Measurements from ENCODE around the gene MED12L. TPM values are rescaled to one million over a fixed set of nuclear protein-coding genes. Genes with fewer than 3 reads are reported as not detected.

Gene MED12L
- total RNA-seq, 1 experiment from 2014 or later: 6.4 TPM

DNA sequence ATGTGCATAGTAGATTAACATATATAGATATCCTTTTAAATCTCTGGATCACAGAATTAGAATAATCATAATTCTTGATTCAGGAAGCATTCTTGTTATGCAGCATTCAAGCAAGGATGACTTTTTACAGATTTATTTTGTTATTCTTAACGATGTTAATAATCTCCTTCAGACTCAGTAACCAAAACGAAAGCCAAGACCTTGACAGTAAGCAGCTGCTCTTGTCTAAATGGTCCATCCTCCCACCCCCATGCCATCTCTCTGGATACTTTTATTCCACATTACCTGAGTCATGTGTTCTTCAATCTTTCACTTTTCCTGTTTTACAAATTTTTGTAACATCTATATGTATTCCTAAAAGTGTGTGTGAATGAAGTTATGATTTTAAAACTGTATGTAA lies 150.9 kb downstream of the MED12L start:
- DNase-seq (ENCODE audit: low read depth, low spot score) (no peak), ATAC-seq (no peak)
- no peaks in the 10 kb centered on the region for H3K4me1 ChIP-seq (ENCODE audit: control insufficient read depth in 1 of 2, insufficient read depth in 2 of 2, low read length in 2 of 2)
- H3K4me3 ChIP-seq (replicated peaks in 1 of 2; ENCODE audit: low read depth in 1 of 2, low read length in 2 of 2): no peak overlapping the region
- H3K79me2 ChIP-seq (ENCODE audit: insufficient read depth, low read length): no peaks in the 10 kb centered on the region
- no peak overlapping the region for H2AFZ ChIP-seq (ENCODE audit: low read depth, low read length, poor library complexity, severe bottlenecking)
- ChIA-PET CTCF (no interaction called here), POLR2A (no interaction called here), RAD21 (ENCODE audit: low non-redundant PET in 1 of 2, low total read pairs in 2 of 2, uncharacterized antibody in 2 of 2, unreplicated experiment in 2 of 2) (no interaction called here)
- H3K36me3 ChIP-seq (ENCODE audit: control insufficient read depth in 1 of 2, insufficient read depth in 2 of 2, low read length in 2 of 2): no peaks in the 10 kb centered on the region
- H3K9ac ChIP-seq (ENCODE audit: low read length): no peak overlapping the region
- H3K9me3 ChIP-seq (ENCODE audit: control insufficient read depth in 1 of 2, insufficient read depth in 1 of 2, low read depth in 1 of 2, low read length in 2 of 2): no peaks in the 10 kb centered on the region
- H3K27ac ChIP-seq (ENCODE audit: low read depth, low read length): no peak overlapping the region
- no TSS peak for BruUV-seq (replicated peaks)
- H3K4me2 ChIP-seq (ENCODE audit: low read length): no peak overlapping the region
- TF ChIP-seq, protein P1, sequence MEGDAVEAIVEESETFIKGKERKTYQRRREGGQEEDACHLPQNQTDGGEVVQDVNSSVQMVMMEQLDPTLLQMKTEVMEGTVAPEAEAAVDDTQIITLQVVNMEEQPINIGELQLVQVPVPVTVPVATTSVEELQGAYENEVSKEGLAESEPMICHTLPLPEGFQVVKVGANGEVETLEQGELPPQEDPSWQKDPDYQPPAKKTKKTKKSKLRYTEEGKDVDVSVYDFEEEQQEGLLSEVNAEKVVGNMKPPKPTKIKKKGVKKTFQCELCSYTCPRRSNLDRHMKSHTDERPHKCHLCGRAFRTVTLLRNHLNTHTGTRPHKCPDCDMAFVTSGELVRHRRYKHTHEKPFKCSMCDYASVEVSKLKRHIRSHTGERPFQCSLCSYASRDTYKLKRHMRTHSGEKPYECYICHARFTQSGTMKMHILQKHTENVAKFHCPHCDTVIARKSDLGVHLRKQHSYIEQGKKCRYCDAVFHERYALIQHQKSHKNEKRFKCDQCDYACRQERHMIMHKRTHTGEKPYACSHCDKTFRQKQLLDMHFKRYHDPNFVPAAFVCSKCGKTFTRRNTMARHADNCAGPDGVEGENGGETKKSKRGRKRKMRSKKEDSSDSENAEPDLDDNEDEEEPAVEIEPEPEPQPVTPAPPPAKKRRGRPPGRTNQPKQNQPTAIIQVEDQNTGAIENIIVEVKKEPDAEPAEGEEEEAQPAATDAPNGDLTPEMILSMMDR (IDR thresholded peaks at IDR 0.05 in 2 of 3, conservative IDR thresholded peaks at IDR 0.05 in 1 of 3; ENCODE audit: borderline replicate concordance in 1 of 3, insufficient read depth in 1 of 3, low read depth in 2 of 3, low read length in 2 of 3): no peak
- TF ChIP-seq, protein P2, sequence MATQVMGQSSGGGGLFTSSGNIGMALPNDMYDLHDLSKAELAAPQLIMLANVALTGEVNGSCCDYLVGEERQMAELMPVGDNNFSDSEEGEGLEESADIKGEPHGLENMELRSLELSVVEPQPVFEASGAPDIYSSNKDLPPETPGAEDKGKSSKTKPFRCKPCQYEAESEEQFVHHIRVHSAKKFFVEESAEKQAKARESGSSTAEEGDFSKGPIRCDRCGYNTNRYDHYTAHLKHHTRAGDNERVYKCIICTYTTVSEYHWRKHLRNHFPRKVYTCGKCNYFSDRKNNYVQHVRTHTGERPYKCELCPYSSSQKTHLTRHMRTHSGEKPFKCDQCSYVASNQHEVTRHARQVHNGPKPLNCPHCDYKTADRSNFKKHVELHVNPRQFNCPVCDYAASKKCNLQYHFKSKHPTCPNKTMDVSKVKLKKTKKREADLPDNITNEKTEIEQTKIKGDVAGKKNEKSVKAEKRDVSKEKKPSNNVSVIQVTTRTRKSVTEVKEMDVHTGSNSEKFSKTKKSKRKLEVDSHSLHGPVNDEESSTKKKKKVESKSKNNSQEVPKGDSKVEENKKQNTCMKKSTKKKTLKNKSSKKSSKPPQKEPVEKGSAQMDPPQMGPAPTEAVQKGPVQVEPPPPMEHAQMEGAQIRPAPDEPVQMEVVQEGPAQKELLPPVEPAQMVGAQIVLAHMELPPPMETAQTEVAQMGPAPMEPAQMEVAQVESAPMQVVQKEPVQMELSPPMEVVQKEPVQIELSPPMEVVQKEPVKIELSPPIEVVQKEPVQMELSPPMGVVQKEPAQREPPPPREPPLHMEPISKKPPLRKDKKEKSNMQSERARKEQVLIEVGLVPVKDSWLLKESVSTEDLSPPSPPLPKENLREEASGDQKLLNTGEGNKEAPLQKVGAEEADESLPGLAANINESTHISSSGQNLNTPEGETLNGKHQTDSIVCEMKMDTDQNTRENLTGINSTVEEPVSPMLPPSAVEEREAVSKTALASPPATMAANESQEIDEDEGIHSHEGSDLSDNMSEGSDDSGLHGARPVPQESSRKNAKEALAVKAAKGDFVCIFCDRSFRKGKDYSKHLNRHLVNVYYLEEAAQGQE (IDR thresholded peaks at IDR 0.05; ENCODE audit: low read depth): no peak
- no peak for TF ChIP-seq EZH2phosphoT487 (IDR thresholded peaks at IDR 0.05; ENCODE audit: borderline replicate concordance)
- TF ChIP-seq YY1 (IDR thresholded peaks at IDR 0.05; ENCODE audit: extremely low read depth, insufficient replicate concordance, low read depth, low read length): no peak
- TF ChIP-seq SIN3A (IDR thresholded peaks at IDR 0.05; ENCODE audit: low read depth): no peak
- TF ChIP-seq SP1 (IDR thresholded peaks at IDR 0.05; ENCODE audit: low read depth): no peak
- TF ChIP-seq, protein P3, sequence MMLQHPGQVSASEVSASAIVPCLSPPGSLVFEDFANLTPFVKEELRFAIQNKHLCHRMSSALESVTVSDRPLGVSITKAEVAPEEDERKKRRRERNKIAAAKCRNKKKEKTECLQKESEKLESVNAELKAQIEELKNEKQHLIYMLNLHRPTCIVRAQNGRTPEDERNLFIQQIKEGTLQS (IDR thresholded peaks at IDR 0.05): no peak
- TF ChIP-seq FOSL1 (IDR thresholded peaks at IDR 0.05; ENCODE audit: low read depth): no peak
- TF ChIP-seq CEBPB (IDR thresholded peaks at IDR 0.05; ENCODE audit: low read depth): no peak
- TF ChIP-seq ELF1 (IDR thresholded peaks at IDR 0.05; ENCODE audit: borderline replicate concordance, low read depth): no peak
- TF ChIP-seq RAD21 (IDR thresholded peaks at IDR 0.05; ENCODE audit: low read depth): no peak
- TF ChIP-seq POLR2A (IDR thresholded peaks at IDR 0.05; ENCODE audit: borderline replicate concordance, extremely low read depth, insufficient read depth, insufficient read length): no peak
- no peak for TF ChIP-seq JUND (IDR thresholded peaks at IDR 0.05)
- TF ChIP-seq ZNF274 (IDR thresholded peaks at IDR 0.05; ENCODE audit: low read depth, low read length): no peak
- intact Hi-C loops (cut with micrococcal nuclease): no loop called here
- no peaks in the 10 kb centered on the region for H4K20me1 ChIP-seq (ENCODE audit: insufficient read depth)
- H3K27me3 ChIP-seq (ENCODE audit: insufficient read depth, low read length): no peaks in the 10 kb centered on the region
- H3K9me2 ChIP-seq (ENCODE audit: insufficient read depth): no peaks in the 10 kb centered on the region
